ENCODE results near the gene ZBTB21. TPM values are rescaled to one million over a fixed set of nuclear protein-coding genes. Genes with fewer than 3 reads are reported as not detected.

The ZBTB21 gene
- total and polyA plus RNA-seq, 2 of the 4 experiments (the other 2 are of a cell fraction) = 6.8 to 12.0 TPM

DNA sequence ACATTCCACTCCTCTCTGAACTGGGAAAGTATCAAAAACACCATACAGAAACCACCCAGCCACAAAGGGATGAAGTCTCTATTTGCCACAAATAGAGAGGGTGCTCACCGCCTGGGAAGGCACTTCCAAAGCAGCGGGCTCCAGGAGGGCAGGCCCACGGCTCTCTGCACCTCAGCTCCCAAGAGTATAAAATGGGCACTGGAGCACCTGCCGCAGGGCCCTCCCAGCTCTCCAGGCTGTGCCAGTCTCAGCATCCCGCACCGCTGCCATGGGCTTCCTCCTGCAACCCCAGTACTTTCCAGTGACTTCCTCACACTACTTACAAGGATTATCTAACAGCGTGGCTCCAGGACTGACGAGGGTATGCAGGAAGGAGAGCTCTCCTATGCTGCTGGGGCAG lies 70.8 kb downstream of the ZBTB21 start:
- TF ChIP-seq, protein P1, sequence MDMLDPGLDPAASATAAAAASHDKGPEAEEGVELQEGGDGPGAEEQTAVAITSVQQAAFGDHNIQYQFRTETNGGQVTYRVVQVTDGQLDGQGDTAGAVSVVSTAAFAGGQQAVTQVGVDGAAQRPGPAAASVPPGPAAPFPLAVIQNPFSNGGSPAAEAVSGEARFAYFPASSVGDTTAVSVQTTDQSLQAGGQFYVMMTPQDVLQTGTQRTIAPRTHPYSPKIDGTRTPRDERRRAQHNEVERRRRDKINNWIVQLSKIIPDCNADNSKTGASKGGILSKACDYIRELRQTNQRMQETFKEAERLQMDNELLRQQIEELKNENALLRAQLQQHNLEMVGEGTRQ (IDR thresholded peaks at IDR 0.05; ENCODE audit: low read depth, low read length) = no peak
- TF ChIP-seq CHD1 (IDR thresholded peaks at IDR 0.05; ENCODE audit: low read depth, low read length) (no peak), NFE2L2 (IDR thresholded peaks at IDR 0.05; ENCODE audit: low read depth, low read length) (no peak)
- Histone ChIP-seq H3K79me1 (ENCODE audit: low read depth in 1 of 2, low read length in 2 of 2) (peaks cover 30 to 43% of the 10 kb centered on the region in 2 experiments), H2BK5ac (ENCODE audit: low read depth, low read length, poor library complexity, severe bottlenecking) (no peak overlapping the region), H3K9me3 (ENCODE audit: control insufficient read depth, insufficient read depth, low read length) (no peaks in the 10 kb centered on the region), H3K14ac (replicated peaks; ENCODE audit: low read depth, low read length) (no peak overlapping the region), H3K4me3 (ENCODE audit: insufficient read depth, low read depth, low read length) (no peak overlapping the region), H4K20me1 (ENCODE audit: insufficient read depth, low read length) (peaks cover 12% of the 10 kb centered on the region), H3K27me3 (ENCODE audit: control insufficient read depth, insufficient read depth, low read length) (no peaks in the 10 kb centered on the region), H3K27ac (ENCODE audit: insufficient read depth, low read length) (no peak overlapping the region), H3K4me1 (ENCODE audit: control insufficient read depth, insufficient read depth, low read length) (no peaks in the 10 kb centered on the region), H4K8ac (ENCODE audit: low read depth in 2 of 2, low read length in 2 of 2) (no peak overlapping the region), H3K9ac (ENCODE audit: low read depth, low read length) (no peak overlapping the region), H4K5ac (ENCODE audit: low read depth, low read length) (no peak overlapping the region), H3K9me1 (ENCODE audit: insufficient read depth, low read length) (peaks cover 13% of the 10 kb centered on the region; the same call in 1 of the 2 replicates), H2BK20ac (ENCODE audit: low read depth, low read length) (no peak overlapping the region), H3K4me2 (ENCODE audit: low read depth, low read length) (no peak overlapping the region), H2AFZ (replicated peaks; ENCODE audit: low read length, poor library complexity) (no peak overlapping the region), H2AK5ac (ENCODE audit: low read depth, low read length) (no peak overlapping the region), H3K23ac (ENCODE audit: low read depth, low read length) (no peak overlapping the region), H2BK120ac (ENCODE audit: low read depth, low read length) (no peak overlapping the region), H3K4ac (ENCODE audit: low read depth, low read length) (no peak overlapping the region), H2AK9ac (replicated peaks; ENCODE audit: low read depth, low read length, poor library complexity) (no peak overlapping the region), H3K56ac (ENCODE audit: extremely low read depth, insufficient read depth, low read length) (no peak overlapping the region), H3K18ac (ENCODE audit: low read depth, low read length) (no peak overlapping the region), H4K91ac (ENCODE audit: insufficient read depth, low read depth, low read length) (no peak overlapping the region), H2BK15ac (ENCODE audit: low read depth, low read length) (no peak overlapping the region), H3K36me3 (ENCODE audit: control insufficient read depth, insufficient read depth, low read length) (peaks cover 8% of the 10 kb centered on the region)
- intact Hi-C loops (cut with micrococcal nuclease) (no loop called here), in situ Hi-C loops (cut with MboI; ENCODE audit: low sequenced_read_pairs) (loop anchor here (10.0 kb wide), 1 partner anchor 155 kb away; no protein-coding TSS in a partner anchor), dilution Hi-C loops (cut with HindIII; ENCODE audit: low sequenced_read_pairs, unreplicated experiment) (no loop called here)
- 88% methylated on average over 5 of the region's 8 CpGs; no CpG with 5 or more reads in 1 of the 2 experiments for WGBS, 2 experiments (ENCODE audit: extremely low coverage in 2 of 2, insufficient read length in 1 of 2)
- no peak for DNase-seq
- BruUV-seq (replicated peaks) = no TSS peak
- ATAC-seq (ENCODE audit: low read depth) = no peak
- ChIA-PET CTCF (no interaction called here), POLR2A (ENCODE audit: unreplicated experiment) (no interaction called here)

Other genes starting within 250 kb of the ZBTB21 start
- under 0.01 TPM in 2 replicates for gene RIPK4, start 243.3 kb downstream of the ZBTB21 start, total RNA-seq (2012; rRNA removed)
- 0.03 TPM in 1 of 2 replicates, not detected in the other for gene RIPK4, start 243.3 kb downstream of the ZBTB21 start, polyA plus RNA-seq (2012; rRNA removed)
- gene PRDM15, start 131.0 kb downstream of the ZBTB21 start, total RNA-seq (2012; rRNA removed) = 5.6 and 8.8 TPM in 2 replicates
- 7.3 and 7.6 TPM in 2 replicates for gene PRDM15, start 131.0 kb downstream of the ZBTB21 start, polyA plus RNA-seq (2012; rRNA removed)
- gene C2CD2, start 56.3 kb downstream of the ZBTB21 start, total RNA-seq (2012; rRNA removed) = 19.4 and 25.3 TPM in 2 replicates
- 10.6 and 15.6 TPM in 2 replicates for gene C2CD2, start 56.3 kb downstream of the ZBTB21 start, polyA plus RNA-seq (2012; rRNA removed)
- gene UMODL1, start 61.0 kb upstream of the ZBTB21 start, total RNA-seq (2012; rRNA removed) = not detected in 2 replicates
- gene UMODL1, start 61.0 kb upstream of the ZBTB21 start, polyA plus RNA-seq (2012; rRNA removed) = 0.02 TPM in 1 of 2 replicates, not detected in the other
- under 0.01 and 0.36 TPM in 2 replicates for gene ABCG1, start 208.8 kb upstream of the ZBTB21 start, total RNA-seq (2012; rRNA removed)
- gene ABCG1, start 208.8 kb upstream of the ZBTB21 start, polyA plus RNA-seq (2012; rRNA removed) = 0.14 and 0.19 TPM in 2 replicates